GM12801 (cell line): ENCODE measurements around the gene ARMH4.

Source experiments
- CTCF ChIP-seq: IDR thresholded peaks from one replicate; pipeline ENCODE4 v1.5.1; 2011; ENCODE audit warnings: control low read depth; ENCODE audit not compliant: insufficient read length; ENCODE audit errors: extremely low read depth

Gene ARMH4

GRCh38 chr14:58026967-58027366 is 125.0 kb downstream of the ARMH4 start:
- TF ChIP-seq CTCF, result no peak

GRCh38 chr14:58026219-58026618 is 125.8 kb downstream of the ARMH4 start:
- TF ChIP-seq CTCF, result no peak

GRCh38 chr14:58014778-58015177 is 137.2 kb downstream of the ARMH4 start:
- no peak for TF ChIP-seq CTCF

GRCh38 chr14:58002618-58003017 is 149.4 kb downstream of the ARMH4 start:
- no peak for TF ChIP-seq CTCF

GRCh38 chr14:57999979-58000378 is 152.0 kb downstream of the ARMH4 start:
- no peak for TF ChIP-seq CTCF

- TF ChIP-seq CTCF, result no peak
These were observed 152.5 kb downstream of the ARMH4 start for GRCh38 chr14:57999471-57999870.

- no peak for TF ChIP-seq CTCF
These were observed 153.2 kb downstream of the ARMH4 start for GRCh38 chr14:57998766-57999165.

GRCh38 chr14:57991353-57991752 is 160.7 kb downstream of the ARMH4 start:
- TF ChIP-seq CTCF, result no peak
